NCI-H146 treated with DMSO at 0.1 percent for 48 hours (cell line): ENCODE measurements around the gene POLN.

Experiments used
- DNase-seq: peaks from one replicate; lab custom pipeline; 2025; ENCODE audit not compliant: unreplicated experiment; lab: John Stamatoyannopoulos, UW

The POLN gene

GRCh38 chr4:2241410-2242353 is at the start of gene POLN, which contains the start of gene HAUS3:
Gene POLN (minus strand): TSS chr4:2242121. CDS start chr4:2229231, 12,890 bp downstream.
Gene HAUS3 (minus strand): TSS chr4:2242121. CDS start chr4:2240946, 1,175 bp downstream.
- DNase-seq: peak; percentile 93

GRCh38 chr4:2290974-2291704 is 49.2 kb upstream of the POLN start:
- DNase-seq: no peak

- DNase-seq: no peak
Measured at GRCh38 chr4:2290488-2290887, 48.6 kb upstream of the POLN start.

- DNase-seq: no peak
Measured at GRCh38 chr4:2289955-2290333, 48.0 kb upstream of the POLN start.

- DNase-seq: no peak
Measured at GRCh38 chr4:2289311-2289954, 47.5 kb upstream of the POLN start.

GRCh38 chr4:2288051-2288541 is 46.2 kb upstream of the POLN start:
- no peak for DNase-seq

GRCh38 chr4:2287594-2287915 is 45.6 kb upstream of the POLN start:
- no peak for DNase-seq

- no peak for DNase-seq
Measured at GRCh38 chr4:2286904-2287593, 45.1 kb upstream of the POLN start.

GRCh38 chr4:2285613-2286381 is 43.9 kb upstream of the POLN start:
- no peak for DNase-seq

- DNase-seq: no peak
Measured at GRCh38 chr4:2284934-2285612, 43.2 kb upstream of the POLN start.

GRCh38 chr4:2284161-2284933 is 42.4 kb upstream of the POLN start:
- no peak for DNase-seq

GRCh38 chr4:2283199-2283711 is 41.3 kb upstream of the POLN start:
- DNase-seq: no peak

- no peak for DNase-seq
Measured at GRCh38 chr4:2281575-2282343, 39.8 kb upstream of the POLN start.

GRCh38 chr4:2280531-2281300 is 38.8 kb upstream of the POLN start:
- DNase-seq: no peak

- no peak for DNase-seq
Measured at GRCh38 chr4:2277956-2278355, 36.0 kb upstream of the POLN start.

- no peak for DNase-seq
Measured at GRCh38 chr4:2276581-2277325, 34.8 kb upstream of the POLN start.
